AG04450 (cell line): ENCODE data around the gene XG. TPM values are rescaled to one million over a fixed set of nuclear protein-coding genes. Genes with fewer than 3 reads are reported as not detected.

Source experiments
- CTCF ChIA-PET: fragments of 300-600, 350-600 bp; formaldehyde crosslinking; extraction: SDS; loops from one replicate; lab custom pipeline; 2022; ENCODE audit warnings: antibody characterized with exemption, inconsistent platforms; lab: Charles Lee
- POLR2A ChIA-PET: fragments of 350-600 bp; formaldehyde crosslinking; extraction: SDS; loops from one replicate; lab custom pipeline; 2021; ENCODE audit warnings: antibody characterized with exemption, inconsistent platforms; lab: Yijun Ruan, JAX
- DNase-seq: peaks from one replicate; pipeline ENCODE4 v3.0.0-alpha.2; 2011; ENCODE audit warnings: low read depth, low spot score
- H3K27ac ChIP-seq: one replicate; pipeline ENCODE4 v1.5.1; 2012; ENCODE audit warnings: low read depth, low read length, control low read depth
- H3K27me3 ChIP-seq: one replicate; pipeline ENCODE4 v1.6.0; 2012; ENCODE audit warnings: low read length; ENCODE audit not compliant: control insufficient read depth, insufficient read depth
- H3K4me3 ChIP-seq: 2 replicates; pipeline ENCODE4 v1.5.1; 2011; ENCODE audit warnings: mild to moderate bottlenecking, low read depth, low read length, control low read depth
- H3K9me3 ChIP-seq: 2 replicates; pipeline ENCODE4 v1.5.1; 2012; ENCODE audit warnings: low read length; ENCODE audit not compliant: control insufficient read depth, insufficient read depth
- CTCF ChIP-seq: IDR thresholded peaks from 2 replicates; pipeline ENCODE4 v1.5.1; 2011; ENCODE audit warnings: low read depth, low read length, control low read depth, inconsistent platforms
- polyA plus RNA-seq: library from polyadenylated mRNA; depleted of rRNA; stranded (reverse); fragments of >200 nt; gene quantifications from 2 replicates; pipeline ENCODE4 v1.2.3, GENCODE V29; 2011

XG gene
- polyA plus RNA-seq, 1 experiment: not detected

- no peak overlapping the region for H3K4me3 ChIP-seq
- ChIA-PET CTCF (no interaction called here), POLR2A (no interaction called here)
These were observed 79.8 kb downstream of the XG start for GRCh38 chrX:2831471-2832228.

GRCh38 chrX:2837961-2838360 is 86.1 kb downstream of the XG start:
- Histone ChIP-seq H3K4me3 (no peak overlapping the region), H3K27ac (no peak overlapping the region), H3K27me3 (no peaks in the 10 kb centered on the region), H3K9me3 (no peaks in the 10 kb centered on the region)
- DNase-seq: no peak
- ChIA-PET CTCF (no interaction called here), POLR2A (no interaction called here)
- no peak for TF ChIP-seq CTCF

More at GRCh38 chrX:2831471-2832228, 79.8 kb downstream of the XG start:
- Histone ChIP-seq H3K9me3 (no peaks in the 10 kb centered on the region), H3K27ac (no peak overlapping the region), H3K27me3 (no peaks in the 10 kb centered on the region)
- TF ChIP-seq CTCF: no peak
- DNase-seq: no peak

GRCh38 chrX:2840961-2841360 is 89.1 kb downstream of the XG start:
- no peaks in the 10 kb centered on the region for H3K9me3 ChIP-seq
- no peak overlapping the region for H3K4me3 ChIP-seq
- H3K27me3 ChIP-seq: no peaks in the 10 kb centered on the region
- TF ChIP-seq CTCF: no peak
- no peak overlapping the region for H3K27ac ChIP-seq
- ChIA-PET POLR2A (no interaction called here), CTCF (no interaction called here)
- no peak for DNase-seq

- DNase-seq: no peak
- H3K9me3 ChIP-seq: no peaks in the 10 kb centered on the region
- CTCF ChIA-PET: no interaction called here
- no peak for TF ChIP-seq CTCF
- no peak overlapping the region for H3K4me3 ChIP-seq
- no peaks in the 10 kb centered on the region for H3K27me3 ChIP-seq
- H3K27ac ChIP-seq: no peak overlapping the region
- POLR2A ChIA-PET: no interaction called here
These were observed 89.7 kb downstream of the XG start for GRCh38 chrX:2841537-2841936.

GRCh38 chrX:2846992-2847391 is 95.2 kb downstream of the XG start:
- Histone ChIP-seq H3K4me3 (no peak overlapping the region), H3K27ac (no peak overlapping the region), H3K27me3 (no peaks in the 10 kb centered on the region), H3K9me3 (no peaks in the 10 kb centered on the region)
- no peak for DNase-seq
- ChIA-PET POLR2A (no interaction called here), CTCF (no interaction called here)
- no peak for TF ChIP-seq CTCF
